HepG2 (cell line): ENCODE results near the gene CERS4. TPM values are rescaled to one million over a fixed set of nuclear protein-coding genes. Genes with fewer than 3 reads are reported as not detected.
A peak's percentile ranks its signal among the peaks of the same experiment; 100 is the strongest.

Source experiments
- ATAC-seq: fragments of 200-7000 bp; cut with Tn5 transposase; 3 replicates; pipeline ENCODE4 v1.9.1; 2020; ENCODE audit warnings: mild to moderate bottlenecking, moderate library complexity
- BruUV-seq: library from RNA; stranded (reverse); fragments of 400-500 nt; replicated peaks from 2 replicates; lab custom pipeline; 2021; lab: Mats Ljungman, UMichigan
- CTCF ChIA-PET: fragments of 300-600 bp; formaldehyde crosslinking; extraction: SDS; loops from one replicate; lab custom pipeline; 2021; ENCODE audit warnings: low total read pairs, inconsistent platforms, low intra/inter-chr PET ratio; lab: Yijun Ruan, JAX
- POLR2A ChIA-PET: fragments of 350-600 bp; sonication (Branson Sonifier 250); formaldehyde crosslinking; loops from one replicate; lab custom pipeline; 2020; ENCODE audit warnings: antibody characterized with exemption, inconsistent platforms; lab: Yijun Ruan, JAX
- DNase-seq: peaks from one replicate; pipeline ENCODE4 v3.0.0-alpha.2; 2015; ENCODE audit warnings: low spot score
- FAIRE-seq: peaks from 3 replicates; lab custom pipeline; 2011; peaks lifted over from hg19 to GRCh38; lab: Jason Lieb, UNC
- H2AFZ ChIP-seq: one replicate; pipeline ENCODE4 v1.6.1; 2011; ENCODE audit warnings: low read length, inconsistent platforms
- H3K27ac ChIP-seq: fragments of 300-600 bp; 3 replicates; pipeline ENCODE4 v1.8.0; 2011; ENCODE audit warnings: mixed run types, mild to moderate bottlenecking, mixed read lengths, low read length, inconsistent platforms; ENCODE audit not compliant: insufficient read depth; ENCODE audit errors: extremely low read length
- H3K27me3 ChIP-seq, 2 experiments: fragments of 200-600 bp in 1 of 2; 2 replicates in 1 of 2; 3 replicates in 1 of 2; pipeline versions ENCODE4 v1.6.0 to v1.8.0; 2011; ENCODE audit warnings: low read length in 2 of 2, mild to moderate bottlenecking in 2 of 2, moderate library complexity in 2 of 2, inconsistent platforms in 1 of 2; ENCODE audit not compliant: insufficient read depth in 2 of 2, control insufficient read depth in 1 of 2
- H3K36me3 ChIP-seq, 2 experiments: fragments of 200-600 bp in 1 of 2; replicated peaks in 1 of 2; 2 replicates in 1 of 2; 3 replicates in 1 of 2; pipeline versions ENCODE4 v1.5.1 to v1.8.0; 2011; ENCODE audit warnings: low read length in 2 of 2, inconsistent platforms in 1 of 2; ENCODE audit not compliant: insufficient read depth in 2 of 2, control insufficient read depth in 1 of 2
- H3K4me1 ChIP-seq: 2 replicates; pipeline ENCODE4 v1.5.1; 2012; ENCODE audit warnings: low read length, inconsistent platforms; ENCODE audit not compliant: insufficient read depth
- H3K4me2 ChIP-seq: 2 replicates; pipeline ENCODE4 v1.6.0; 2011; ENCODE audit warnings: low read depth, low read length, inconsistent platforms
- H3K4me3 ChIP-seq, 3 experiments: fragments of 200-600 bp in 1 of 3; sonication (generic), shearing (Covaris generic) in 1 of 3; replicated peaks in 1 of 3; 2 replicates each; pipeline ENCODE4 v1.5.1; 2011 to 2016; ENCODE audit warnings: low read length in 3 of 3, inconsistent platforms in 2 of 3, low read depth in 2 of 3, mild to moderate bottlenecking in 2 of 3, control low read depth in 1 of 3, mixed read lengths in 1 of 3; ENCODE audit not compliant: insufficient read depth in 1 of 3
- H3K79me2 ChIP-seq: one replicate; pipeline ENCODE4 v1.6.1; 2011; ENCODE audit warnings: low read length, inconsistent platforms; ENCODE audit not compliant: insufficient read depth
- H3K9ac ChIP-seq: 2 replicates; pipeline ENCODE4 v1.6.0; 2011; ENCODE audit warnings: mild to moderate bottlenecking, low read depth, low read length, inconsistent platforms; ENCODE audit not compliant: insufficient read depth
- H3K9me3 ChIP-seq: 2 replicates; pipeline ENCODE4 v1.5.1; 2012; ENCODE audit warnings: mild to moderate bottlenecking, low read length
- H4K20me1 ChIP-seq: 2 replicates; pipeline ENCODE4 v1.6.0; 2011; ENCODE audit warnings: inconsistent platforms, mild to moderate bottlenecking, low read length, moderate library complexity; ENCODE audit not compliant: insufficient read depth
- AKNA ChIP-seq: sonication (generic); formaldehyde crosslinking; IDR thresholded peaks from 2 replicates; pipeline ENCODE4 v1.4.0; 2020; ENCODE audit warnings: missing genetic modification reagents, borderline replicate concordance
- ATF4 ChIP-seq, 2 experiments: fragments of 450-650 bp in 1 of 2; sonication (generic) in 1 of 2; formaldehyde crosslinking; IDR thresholded peaks; 2 replicates each; pipeline versions ENCODE4 v1.5.0 to v1.8.0; 2020 to 2022; ENCODE audit warnings: mild to moderate bottlenecking in 1 of 2, missing genetic modification reagents in 1 of 2
- ATF7 ChIP-seq, 2 experiments: fragments of 450-650 bp in 1 of 2; sonication (generic) in 1 of 2; formaldehyde crosslinking in 1 of 2; IDR thresholded peaks; 2 replicates each; pipeline versions ENCODE4 v1.4.0 to v1.6.1; 2016 to 2020; ENCODE audit warnings: antibody characterized with exemption in 1 of 2, mild to moderate bottlenecking in 1 of 2, missing genetic modification reagents in 1 of 2
- ATM ChIP-seq: fragments of 450-650 bp; IDR thresholded peaks from 2 replicates; pipeline ENCODE4 v1.7.1; 2017; ENCODE audit warnings: mild to moderate bottlenecking, borderline replicate concordance
- NFYB ChIP-seq: sonication (generic); formaldehyde crosslinking; IDR thresholded peaks from 2 replicates; pipeline ENCODE4 v1.4.0; 2020; ENCODE audit warnings: missing genetic modification reagents
- POLR2A ChIP-seq, 2 experiments: IDR thresholded peaks; 2 replicates each; pipeline ENCODE4 v1.6.1; 2011; ENCODE audit warnings: low read depth in 2 of 2, low read length in 2 of 2, mild to moderate bottlenecking in 1 of 2, moderate library complexity in 1 of 2; ENCODE audit not compliant: insufficient read depth in 1 of 2
- SMYD3 ChIP-seq: sonication (generic); formaldehyde crosslinking; IDR thresholded peaks from 2 replicates; pipeline ENCODE4 v1.8.1; 2023; ENCODE audit warnings: mild to moderate bottlenecking, missing genetic modification reagents
- SSRP1 ChIP-seq: IDR thresholded peaks from 2 replicates; pipeline ENCODE4 v1.6.1; 2016; ENCODE audit warnings: control low read depth
- TFDP1 ChIP-seq: IDR thresholded peaks from 2 replicates; pipeline ENCODE4 v1.6.1; 2016; ENCODE audit warnings: missing compliant biosample characterization, missing genetic modification reagents, borderline replicate concordance
- ZNF639 ChIP-seq: conservative IDR thresholded peaks from 2 replicates; pipeline ENCODE4 v1.6.1; 2018; ENCODE audit warnings: missing genetic modification reagents
- WGBS: methylation state at CpG from one replicate; pipeline ENCODE4 v1.1.6; 2017; ENCODE audit warnings: low lambda C conversion rate; 5-methylcytosine and 5-hydroxymethylcytosine counted together
- in situ Hi-C: cut with HindIII; loops from 2 replicates; pipeline ENCODE4 v1.10.0; 2017; ENCODE audit warnings: low pct_unique_long_range_greater_than_20kb; ENCODE audit not compliant: extremely low pct_ligation_motif_present
- intact Hi-C: fragments of 100-400 bp; cut with micrococcal nuclease; formaldehyde crosslinking; loops from one replicate; pipeline ENCODE4 v1.10.0; 2022; ENCODE audit not compliant: unreplicated experiment
- polyA plus RNA-seq, 8 experiments: library from polyadenylated mRNA; depleted of rRNA in 3 of 8; stranded (reverse) in 7 of 8; unstranded in 1 of 8; fragments of >200 nt; fragmentation: Illumina TruSeq in 4 of 8; extraction: Trizol in 4 of 8; gene quantifications; 2 replicates each; pipeline versions ENCODE4 v1.2.1 to v1.2.3, GENCODE V29; 2011 to 2016; ENCODE audit warnings: low read depth in 4 of 8, missing spikeins in 1 of 8, mixed read lengths in 1 of 8; ENCODE audit not compliant: insufficient read depth in 1 of 8
- total RNA-seq, 5 experiments: library from RNA; depleted of rRNA; stranded (reverse); fragments of >200 nt; fragmentation: Illumina TruSeq; extraction: Trizol; gene quantifications; 2 replicates each; pipeline ENCODE4 v1.2.3, GENCODE V29; 2016; ENCODE audit warnings: low read depth in 1 of 5

CERS4 gene
- total and polyA plus RNA-seq, 2 of the 13 experiments (the other 11 are each of a cell fraction or from before 2014, with no cell fraction given): 74.7 to 83.5 TPM

- intact Hi-C loops (no loop called here), in situ Hi-C loops (no loop called here)
- H3K4me2 ChIP-seq: peak overlapping the region; percentile 36
- H4K20me1 ChIP-seq: no peaks in the 10 kb centered on the region
- ChIA-PET POLR2A (interaction anchor here (0.8 kb wide), 1 partner anchor 48 kb away, joined by 4 read pairs; the partner anchor contains the start of gene CERS4), CTCF (no interaction called here)
- H3K27me3 ChIP-seq: no peaks in the 10 kb centered on the region
- no peak overlapping the region for H2AFZ ChIP-seq
- no peaks in the 10 kb centered on the region for H3K36me3 ChIP-seq
- ATAC-seq: peak; percentile 93
- H3K9ac ChIP-seq: peak overlapping the region; percentile 63
- WGBS: 76% methylated on average over 9 of the region's 12 CpGs
- H3K79me2 ChIP-seq: no peaks in the 10 kb centered on the region
- H3K4me1 ChIP-seq: peaks cover 12% of the 10 kb centered on the region
- H3K4me3 ChIP-seq: no peak overlapping the region; a peak in 1 of 6 replicates
- peak overlapping the region; percentile 81 for H3K27ac ChIP-seq
- peak; percentile 65 for DNase-seq
- no peaks in the 10 kb centered on the region for H3K9me3 ChIP-seq
- peak; percentile 30 for FAIRE-seq
- no TSS peak for BruUV-seq
- TF ChIP-seq NFYB (CRISPR knock-in tag) (peak; percentile 69), ATF4 (CRISPR knock-in tag; IDR thresholded peaks at IDR 0.05) (no peak), ATM (no peak), ATF7 (IDR thresholded peaks at IDR 0.05) (no peak), ATF7 (CRISPR knock-in tag; IDR thresholded peaks at IDR 0.05) (no peak), AKNA (CRISPR knock-in tag) (no peak), SSRP1 (CRISPR knock-in tag) (no peak), TFDP1 (CRISPR knock-in tag) (no peak), ZNF639 (CRISPR knock-in tag) (no peak), POLR2A (IDR thresholded peaks at IDR 0.05; ENCODE audit: insufficient read depth in 1 of 2, low read depth in 2 of 2, low read length in 2 of 2) (peak; percentile 64 to 69; a peak in 3 of 4 replicates), SMYD3 (no peak)
Observed at GRCh38 chr19:8161135-8161646, 48.0 kb upstream of the CERS4 start.
